NAMALWA (cell line): ENCODE results near the gene STAP2.
A peak's percentile ranks its signal among the peaks of the same experiment; 100 is the strongest.
"Not testable (repeated sequence)": the region's sequence is repeated elsewhere in the genome, so short reads cannot be mapped to it uniquely, and the experiment has no call there.

Experiments used
- DNase-seq: peaks from one replicate; pipeline ENCODE4 v3.0.0-alpha.2; 2015; ENCODE audit warnings: low spot score

The STAP2 gene

DNA sequence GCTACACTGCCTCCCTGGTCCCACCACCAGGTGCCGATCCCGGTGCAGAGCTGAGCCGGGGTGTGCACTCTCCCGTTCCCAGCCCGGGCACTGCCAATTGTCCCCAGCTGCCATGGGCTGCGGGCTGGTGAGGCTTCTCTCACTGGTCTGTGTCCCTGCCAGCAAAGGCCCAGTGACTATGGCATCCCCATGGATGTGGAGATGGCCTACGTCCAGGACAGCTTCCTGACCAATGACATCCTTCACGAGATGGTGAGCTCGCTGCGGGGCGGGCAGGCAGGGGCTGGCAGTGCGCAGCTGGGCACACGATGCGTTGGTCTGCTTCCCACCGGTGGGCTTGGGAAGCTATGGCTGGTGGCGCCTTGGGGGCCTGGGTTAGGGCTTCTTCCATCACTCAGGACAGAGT is 19.3 kb upstream of the STAP2 start:
- DNase-seq = no peak

DNA sequence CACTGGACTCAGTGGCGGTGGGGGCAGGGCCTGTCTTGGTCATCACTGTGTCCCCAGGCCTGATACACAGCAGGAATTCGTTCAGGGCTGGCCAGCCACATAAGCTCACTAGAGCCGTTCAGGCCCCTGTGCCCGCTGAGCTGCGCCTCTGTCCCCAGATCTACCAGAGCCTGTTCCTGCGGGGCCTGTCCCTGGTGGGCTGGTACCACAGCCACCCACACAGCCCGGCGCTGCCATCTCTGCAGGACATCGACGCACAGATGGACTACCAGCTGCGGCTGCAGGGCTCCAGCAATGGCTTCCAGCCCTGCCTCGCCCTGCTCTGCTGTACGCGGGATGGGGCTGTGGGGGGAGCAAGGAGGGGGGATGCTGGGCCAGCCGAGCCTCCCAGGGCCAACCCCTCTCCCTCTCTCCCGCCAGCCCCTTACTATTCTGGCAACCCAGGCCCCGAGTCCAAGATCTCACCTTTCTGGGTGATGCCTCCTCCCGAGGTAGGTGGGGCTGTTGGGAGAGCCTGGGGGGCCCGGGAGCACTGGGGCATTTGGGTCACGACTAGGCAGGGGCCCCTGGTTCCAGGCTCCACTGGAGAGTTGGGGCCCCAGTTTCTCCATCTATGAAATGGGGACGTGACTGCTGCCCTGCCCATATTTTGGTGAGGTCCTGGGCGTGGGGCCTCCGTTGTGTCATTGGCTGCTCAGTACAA is 18.6 kb upstream of the STAP2 start:
- no peak for DNase-seq

DNA sequence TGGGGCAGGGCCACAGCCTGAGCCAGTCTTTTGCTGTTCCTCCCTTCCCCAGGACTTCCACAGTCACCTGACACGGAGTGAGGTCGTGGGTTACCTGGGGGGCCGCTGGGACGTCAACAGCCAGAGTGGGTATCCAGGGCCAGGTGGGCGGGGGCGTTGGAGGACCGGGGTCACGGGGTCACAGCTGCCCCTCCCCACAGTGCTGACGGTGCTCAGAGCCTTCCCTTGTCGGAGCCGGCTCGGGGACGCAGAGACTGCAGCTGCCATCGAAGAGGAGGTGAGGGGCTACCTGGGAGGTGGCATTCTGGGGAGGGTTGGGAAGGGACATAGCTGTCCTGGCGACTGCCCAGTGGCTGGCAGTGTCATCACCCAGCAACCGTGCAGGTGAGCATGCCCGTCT is 16.3 kb upstream of the STAP2 start:
- DNase-seq = no peak

DNA sequence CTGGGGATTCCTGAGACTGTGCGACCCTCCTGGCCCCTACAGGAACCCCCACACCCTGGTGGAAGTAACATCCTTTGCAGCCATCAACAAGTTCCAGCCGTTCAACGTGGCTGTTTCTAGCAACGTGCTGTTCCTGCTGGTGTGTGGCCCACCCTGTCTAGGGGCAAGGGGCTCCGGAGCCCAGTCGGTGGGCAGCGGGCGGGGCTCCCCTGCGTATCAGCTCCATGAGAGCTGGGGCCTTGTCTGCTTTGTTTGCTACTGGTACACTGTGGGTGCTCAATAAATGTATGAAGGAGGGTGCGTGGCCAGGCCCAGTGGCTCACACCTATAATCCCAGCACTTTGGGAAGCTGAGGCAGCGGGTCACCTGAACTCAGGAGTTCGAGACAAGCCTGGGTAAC is 15.7 kb upstream of the STAP2 start:
- no peak for DNase-seq

DNA sequence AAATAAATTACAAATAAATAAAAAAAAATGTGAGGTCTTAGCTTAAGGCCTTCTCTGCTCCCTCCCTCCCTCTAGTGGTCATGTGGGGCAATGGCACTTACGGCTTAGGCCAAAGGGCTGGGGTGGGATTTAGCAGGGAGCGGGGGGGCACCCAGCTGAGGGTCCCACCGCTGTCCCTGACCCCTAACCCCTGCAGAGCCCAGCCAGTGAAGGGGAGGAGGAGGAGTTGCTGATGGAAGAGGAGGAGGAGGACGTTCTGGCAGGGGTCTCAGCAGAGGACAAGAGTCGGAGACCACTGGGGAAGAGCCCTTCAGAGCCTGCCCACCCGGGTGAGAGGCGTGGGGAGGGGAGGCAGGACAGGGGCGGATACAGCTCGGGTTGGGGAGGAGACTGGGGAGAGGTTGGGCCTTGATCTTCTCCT is 14.1 kb upstream of the STAP2 start:
- peak; percentile 82 for DNase-seq

DNA sequence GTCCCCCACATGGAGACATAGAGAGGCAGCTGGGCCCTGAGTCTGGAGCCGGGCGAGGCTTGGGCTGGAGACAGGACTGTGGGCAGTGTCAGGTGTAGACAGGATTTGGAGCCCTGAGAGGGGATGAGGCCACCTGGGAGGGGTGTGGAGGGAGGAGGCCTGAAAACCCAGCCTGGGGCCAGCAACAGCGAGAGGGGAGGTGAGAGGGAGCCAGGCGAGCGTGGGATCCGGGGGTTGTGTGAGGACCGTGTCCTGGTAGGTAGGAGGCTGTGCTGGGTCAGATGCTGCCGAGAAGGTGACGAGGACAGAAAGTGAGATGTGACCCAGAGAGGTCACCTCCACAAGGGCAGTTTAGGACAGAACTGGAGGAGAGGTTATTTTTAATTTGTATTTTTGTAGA is 12.1 kb upstream of the STAP2 start:
- DNase-seq = no peak

DNA sequence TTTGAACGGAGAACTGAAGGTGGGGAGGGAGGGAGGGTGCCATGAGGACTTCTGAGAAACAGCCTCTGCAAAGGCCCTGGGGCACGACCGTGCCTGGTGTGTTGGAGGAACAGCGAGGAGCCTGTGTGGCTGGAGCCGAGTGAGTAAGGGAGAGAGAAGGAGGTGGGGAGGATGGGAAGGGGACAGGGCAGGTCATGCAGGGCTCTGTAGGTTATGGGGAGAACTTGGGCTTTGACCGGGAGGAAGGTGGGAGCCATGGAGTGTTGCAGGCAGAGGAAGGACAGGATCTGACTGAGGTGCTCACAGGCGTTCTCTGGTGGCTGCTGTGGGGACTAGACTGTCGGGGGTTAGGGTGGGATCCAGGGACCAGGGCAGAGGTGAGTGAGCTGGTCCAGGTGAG is 11.5 kb upstream of the STAP2 start:
- no peak for DNase-seq

DNA sequence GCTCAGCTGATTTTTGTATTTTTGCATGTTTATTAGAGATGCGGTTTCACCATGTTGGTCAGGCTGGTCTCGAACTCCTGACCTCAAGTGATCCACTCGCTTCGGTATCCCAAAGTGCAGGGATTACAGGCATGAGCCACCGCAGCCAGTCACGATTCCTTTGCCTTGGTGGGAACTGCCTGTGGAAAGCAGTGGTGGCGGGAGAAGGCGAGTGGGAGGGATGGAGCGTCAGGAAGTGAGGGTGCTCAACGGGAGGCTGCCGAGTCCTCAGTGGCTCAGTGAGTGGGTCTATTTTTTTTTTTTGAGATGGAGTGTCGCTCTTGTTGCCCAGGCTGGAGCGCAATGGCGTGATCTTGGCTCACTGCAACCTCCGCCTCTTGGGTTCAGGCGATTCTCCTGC is 10.6 kb upstream of the STAP2 start:
- DNase-seq = not testable (repeated sequence)

DNA sequence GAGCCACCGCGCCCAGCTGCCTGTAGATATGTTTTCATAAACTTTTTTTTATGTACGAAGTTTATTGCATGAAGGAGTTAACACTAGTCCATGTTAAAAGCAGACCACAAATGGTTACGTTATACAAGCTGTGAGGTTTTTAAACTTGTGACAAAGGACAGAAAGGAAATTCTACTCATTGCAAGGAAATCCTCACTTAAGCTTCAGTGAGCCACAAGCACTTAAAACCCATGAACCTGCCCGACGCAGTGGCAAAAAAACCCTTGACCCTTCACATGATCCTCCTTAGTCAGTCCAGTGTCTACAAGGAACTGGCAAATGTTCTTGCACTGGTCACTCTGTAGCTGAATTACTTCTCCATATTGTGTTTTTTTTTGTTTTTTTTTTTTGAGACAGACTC is 8.9 kb upstream of the STAP2 start:
- DNase-seq = no peak

DNA sequence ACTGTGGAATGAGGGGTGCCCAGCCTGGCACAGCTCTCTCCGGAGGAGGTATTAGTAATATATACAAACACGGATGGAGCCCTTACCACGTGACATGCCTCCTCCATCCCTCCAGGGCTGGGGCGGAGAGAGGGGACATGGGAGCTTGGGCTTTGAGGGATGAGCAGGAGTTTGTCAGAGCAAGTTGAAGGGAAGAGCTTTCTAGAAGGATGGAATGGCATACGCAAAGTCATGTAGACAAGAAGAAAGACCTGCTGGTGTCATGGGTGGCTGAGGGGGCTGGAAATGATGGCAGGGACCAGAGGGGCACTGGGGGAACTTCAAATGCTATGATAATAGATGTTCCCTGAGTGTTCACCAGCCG is 7.4 kb upstream of the STAP2 start:
- no peak for DNase-seq

DNA sequence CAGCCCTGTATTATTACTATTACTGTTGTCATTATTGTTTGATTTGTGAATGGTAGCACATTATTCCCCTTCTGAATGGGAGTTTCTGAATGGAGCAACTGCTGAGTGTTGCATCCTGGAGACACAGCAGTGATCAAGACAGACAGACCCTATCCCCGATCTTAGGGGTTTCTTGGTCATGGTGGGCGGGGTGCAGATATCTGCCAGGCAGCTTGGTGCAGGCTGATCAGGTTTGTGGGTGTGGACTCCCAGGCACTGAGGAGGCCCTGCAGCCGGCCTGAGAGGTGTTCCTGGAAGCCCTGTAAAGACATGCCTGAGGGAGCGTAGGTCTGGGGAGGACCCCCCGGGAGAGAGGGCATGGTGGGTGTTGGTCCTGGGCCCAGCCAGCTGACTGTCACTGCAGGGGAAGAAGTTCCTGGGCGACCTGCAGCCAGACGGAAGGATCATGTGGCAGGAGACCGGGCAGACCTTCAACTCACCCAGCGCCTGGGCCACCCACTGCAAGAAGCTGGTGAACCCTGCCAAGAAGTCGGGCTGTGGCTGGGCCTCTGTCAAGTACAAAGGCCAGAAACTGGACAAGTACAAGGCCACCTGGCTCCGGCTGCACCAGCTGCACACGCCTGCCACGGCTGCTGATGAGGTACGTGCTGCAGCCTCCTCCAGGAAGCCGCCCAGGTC is 6.9 kb upstream of the STAP2 start:
- no peak for DNase-seq

DNA sequence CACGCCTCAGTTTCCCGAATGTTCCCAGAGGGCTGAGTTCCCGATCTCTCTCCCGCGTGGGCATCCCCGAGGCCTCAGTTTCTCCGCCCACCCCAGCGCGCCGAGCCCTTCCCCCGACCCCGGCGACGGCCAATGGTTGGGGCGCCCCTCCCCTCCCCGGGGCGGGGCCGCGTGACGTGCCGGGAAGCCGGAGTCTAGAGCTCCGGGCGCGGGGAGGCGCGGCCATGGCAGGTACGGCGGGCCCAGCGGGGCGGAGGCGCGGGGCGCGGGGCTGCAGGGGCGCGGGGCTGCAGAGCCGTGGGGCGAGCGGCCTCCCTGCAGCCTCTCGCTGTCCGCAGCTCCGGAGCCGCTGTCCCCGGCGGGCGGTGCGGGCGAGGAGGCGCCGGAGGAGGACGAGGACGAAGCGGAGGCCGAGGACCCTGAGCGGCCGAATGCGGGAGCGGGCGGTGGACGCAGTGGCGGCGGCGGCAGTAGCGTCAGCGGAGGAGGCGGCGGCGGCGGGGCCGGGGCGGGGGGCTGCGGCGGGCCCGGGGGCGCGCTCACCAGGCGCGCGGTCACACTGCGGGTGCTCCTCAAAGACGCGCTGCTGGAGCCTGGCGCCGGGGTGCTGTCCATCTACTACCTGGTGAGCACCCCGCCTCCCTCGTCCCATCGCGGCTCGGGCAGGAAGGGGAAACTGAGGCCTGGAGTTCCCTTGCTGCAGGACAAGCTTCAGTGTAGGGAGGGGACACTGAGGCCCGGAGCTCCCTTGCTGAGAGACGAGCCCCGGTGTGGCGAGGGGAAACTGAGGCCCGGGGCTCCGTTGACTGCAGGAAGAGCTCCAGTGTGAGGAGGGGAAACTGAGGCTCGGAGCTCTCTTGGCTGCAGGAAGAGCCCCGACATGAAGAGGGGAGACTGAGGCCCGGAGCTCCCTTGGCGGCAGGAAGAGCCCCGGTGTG is 5.0 kb upstream of the STAP2 start, which contains the start of gene MPND:
Gene MPND, plus strand, starts transcription at position 193 of the 938 bp plus-strand sequence. Its CDS starts 32 bp downstream, at position 225.
- DNase-seq = peak; percentile 91

DNA sequence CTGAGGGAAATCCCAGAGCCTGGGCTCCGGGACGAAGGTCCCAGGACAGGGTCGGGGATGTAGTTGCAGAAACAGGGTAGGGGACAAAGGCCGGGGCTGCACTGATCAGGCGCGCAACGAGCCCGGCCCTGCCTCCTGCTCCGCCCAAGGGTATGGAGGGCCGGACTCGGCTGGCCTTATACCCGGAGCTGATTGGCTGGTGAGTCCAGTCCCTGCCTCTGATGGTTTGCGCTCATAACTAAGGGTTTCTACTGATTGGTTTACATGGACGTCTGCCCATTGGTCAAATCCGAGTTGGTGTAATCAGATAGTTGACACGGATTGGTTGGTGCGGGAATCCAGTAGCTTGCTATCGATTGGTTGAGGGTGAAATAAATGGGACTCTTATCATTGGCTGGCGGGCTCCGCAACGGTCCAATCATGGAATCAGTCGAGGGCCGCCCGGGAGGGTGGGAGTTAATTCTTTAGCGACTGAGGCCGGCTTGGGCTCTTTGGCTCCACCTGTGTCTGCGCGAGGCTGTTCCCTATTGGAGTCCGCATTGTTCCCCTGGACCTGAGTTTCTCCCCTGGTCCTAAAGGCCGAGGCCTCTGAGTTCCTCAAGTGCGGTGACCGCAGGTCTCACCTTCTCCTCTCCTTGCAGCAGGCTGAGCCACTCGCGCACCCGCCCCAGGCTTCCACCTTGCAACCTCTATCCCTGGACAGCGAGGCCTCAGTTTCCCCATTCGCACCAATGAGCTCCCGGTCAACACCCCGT is 4.2 kb upstream of the STAP2 start:
- peak; percentile 100 for DNase-seq

DNA sequence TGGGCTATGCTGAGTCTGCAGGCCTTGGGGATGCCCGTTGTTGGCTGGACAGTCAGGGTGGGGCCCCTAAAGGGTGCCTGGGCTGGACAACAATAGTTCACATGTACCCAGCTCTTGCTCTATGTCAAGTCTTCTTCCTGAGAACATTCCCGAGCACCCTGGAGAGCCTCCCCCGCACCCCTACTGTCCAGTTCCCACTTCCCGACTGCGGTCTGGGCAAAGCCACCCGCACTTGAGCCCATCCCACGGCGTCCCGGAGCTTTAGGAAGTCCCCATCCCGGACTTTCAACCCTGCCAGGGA is 3.6 kb upstream of the STAP2 start:
- DNase-seq = no peak

DNA sequence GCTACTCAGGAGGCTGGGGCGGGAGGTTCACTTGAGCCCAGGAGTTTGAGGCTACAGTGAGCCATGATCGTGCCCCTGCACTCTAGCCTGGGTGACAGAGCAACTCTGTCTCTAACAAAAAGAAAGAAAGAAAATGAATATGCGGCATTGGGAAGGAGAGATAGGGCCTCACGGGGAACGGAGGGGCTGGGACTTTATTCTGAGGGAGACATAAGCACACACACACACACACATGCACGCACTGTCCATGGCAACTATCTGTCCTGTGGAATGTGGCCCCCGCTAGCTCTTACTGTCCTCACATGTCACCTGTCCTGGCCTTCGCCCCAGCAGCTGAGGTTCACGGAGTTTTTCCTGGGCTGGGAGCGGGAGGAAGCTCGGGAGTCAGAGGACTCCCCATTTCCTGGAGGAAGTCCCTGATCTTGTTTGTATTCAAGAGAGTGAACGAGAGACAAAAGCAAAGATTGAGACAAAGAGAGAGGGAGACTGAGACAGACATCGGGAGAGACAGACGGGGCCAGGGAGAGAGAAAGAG is 654 bp downstream of the STAP2 start:
- DNase-seq = no peak

DNA sequence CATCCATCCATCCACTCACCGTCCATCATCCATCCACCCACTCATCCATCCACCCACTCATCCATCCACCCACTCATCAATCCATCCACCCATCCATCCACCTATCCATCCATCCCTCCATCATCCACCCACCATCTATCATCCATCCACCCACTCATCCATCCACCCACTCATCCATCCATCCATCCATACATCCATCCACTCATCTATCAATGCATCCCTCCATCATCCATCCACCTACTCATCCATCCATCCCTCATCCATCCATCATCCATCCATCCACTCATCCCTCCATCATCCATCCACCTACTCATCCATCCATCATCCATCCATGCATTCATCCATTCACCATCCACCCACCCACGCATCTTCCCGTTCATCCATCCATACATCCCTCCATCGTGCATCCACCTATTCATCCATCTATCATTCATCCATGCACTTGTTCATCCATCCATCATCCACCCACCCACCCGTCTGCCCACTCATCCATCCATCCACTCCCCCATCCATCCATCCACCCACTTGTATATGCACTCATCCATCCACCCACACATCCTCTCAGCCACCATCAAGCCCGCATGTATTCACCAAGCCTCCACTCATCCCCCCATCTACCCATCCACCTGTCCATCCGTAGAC is 3.6 kb downstream of the STAP2 start:
- no peak for DNase-seq

DNA sequence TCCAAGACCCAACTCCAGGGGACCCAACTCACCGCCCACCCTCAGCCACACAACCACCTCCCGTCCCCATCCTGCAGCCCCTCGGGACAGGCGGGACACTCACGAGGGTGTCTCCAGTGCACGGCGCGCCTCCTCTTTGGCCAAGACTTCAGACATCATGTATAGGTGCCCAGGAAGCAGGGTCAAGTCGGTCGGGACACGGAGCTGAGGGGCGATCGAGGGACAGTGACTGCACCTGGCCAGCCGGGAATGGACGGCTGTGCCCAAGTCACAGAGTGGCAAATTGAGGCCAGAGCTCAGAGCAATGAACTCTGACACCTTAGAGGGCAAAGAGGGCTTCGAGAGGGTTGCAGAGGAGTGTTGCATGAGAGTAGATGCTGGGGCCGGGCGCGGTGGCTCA is 8.8 kb downstream of the STAP2 start:
- no peak for DNase-seq

DNA sequence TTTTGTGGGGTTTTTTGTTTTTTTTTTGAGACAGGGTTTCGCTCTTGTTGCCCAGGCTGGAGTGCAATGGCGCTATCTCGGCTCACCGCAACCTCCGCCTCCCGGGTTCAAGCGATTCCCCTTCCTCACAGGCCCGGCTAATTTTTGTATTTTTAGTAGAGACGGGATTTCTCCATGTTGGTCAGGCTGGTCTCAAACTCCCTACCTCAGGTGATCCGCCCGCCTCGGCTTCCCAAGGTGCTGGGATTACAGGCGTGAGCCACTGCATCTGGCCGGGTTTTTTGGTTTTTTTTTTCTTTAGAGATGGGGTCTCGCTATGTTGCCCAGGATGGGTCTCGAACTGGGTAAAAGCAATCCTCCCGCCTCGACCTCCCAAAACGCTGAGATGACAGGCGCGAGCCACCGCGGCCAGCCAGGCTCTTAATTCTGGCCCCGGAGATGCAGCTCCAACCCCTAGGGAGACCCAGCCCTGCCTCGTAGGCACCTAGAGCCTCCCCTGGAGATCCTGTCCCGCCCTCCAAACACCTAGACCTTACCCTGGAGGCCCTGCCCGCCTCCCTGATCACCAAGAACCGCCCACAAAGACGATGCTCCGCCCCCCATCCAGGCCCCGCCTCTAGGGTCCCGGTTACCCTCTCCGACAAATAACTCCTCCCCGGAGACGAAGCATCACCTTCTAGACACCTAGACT is 9.5 kb downstream of the STAP2 start:
- DNase-seq = peak; percentile 39

DNA sequence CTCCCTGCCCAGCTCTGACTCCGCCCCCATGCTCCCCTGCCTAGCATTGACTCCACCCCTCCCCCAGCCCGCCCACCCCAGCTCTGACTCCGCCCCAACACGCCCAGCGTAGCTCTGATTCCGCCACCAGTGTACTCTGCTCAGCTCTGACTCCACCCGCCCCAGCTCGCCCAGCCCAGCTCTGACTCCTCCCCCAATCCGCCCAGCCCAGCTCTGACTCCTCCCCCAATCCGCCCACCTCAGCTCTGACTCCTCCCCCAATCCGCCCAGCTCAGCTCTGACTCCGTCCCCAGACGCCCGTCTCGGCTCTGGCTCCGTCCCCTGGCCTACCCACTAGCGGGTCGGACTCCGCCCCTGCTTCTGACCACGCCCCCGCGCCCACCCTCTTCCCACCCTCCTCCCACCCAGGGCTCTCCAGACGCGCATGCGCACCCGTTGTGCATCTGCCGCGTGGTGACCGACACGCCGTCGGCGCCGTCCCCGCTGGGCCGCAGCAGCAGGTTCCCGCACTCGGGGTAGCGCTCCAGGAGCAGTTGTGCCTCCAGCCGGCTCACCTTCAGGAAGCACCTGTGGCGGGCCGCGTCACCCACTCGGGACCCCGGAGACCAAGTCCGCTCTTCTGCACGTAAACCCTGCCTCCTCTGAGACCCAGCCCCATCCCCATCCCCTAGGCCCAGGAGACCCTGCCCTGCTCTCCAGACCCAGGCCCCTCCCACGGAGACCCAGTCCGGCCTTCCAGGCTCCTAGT is 10.2 kb downstream of the STAP2 start:
- peak; percentile 94 for DNase-seq

DNA sequence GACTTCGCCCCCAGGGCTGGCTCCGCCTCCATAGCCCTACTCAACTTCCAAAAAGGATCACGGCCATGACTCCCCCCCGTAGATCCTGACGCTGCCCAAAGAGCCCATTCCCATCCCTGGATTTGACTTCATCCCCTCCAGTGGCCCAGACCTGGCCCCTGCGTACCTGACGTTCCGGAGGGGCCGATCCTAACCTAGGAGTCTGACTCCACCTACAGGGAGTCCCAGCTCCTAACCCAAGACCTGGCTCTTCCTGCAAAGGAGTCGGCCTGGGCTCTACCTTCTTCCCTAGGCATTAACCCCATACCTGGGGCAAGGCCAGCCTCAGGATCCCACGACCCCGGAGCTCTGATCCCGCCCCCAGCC is 10.8 kb downstream of the STAP2 start:
- DNase-seq = no peak
